MCF 10A (cell line): Measurements from ENCODE around the gene APBA2. TPM values are rescaled to one million over a fixed set of nuclear protein-coding genes. Genes with fewer than 3 reads are reported as not detected.
"Not testable (repeated sequence)": the region's sequence is repeated elsewhere in the genome, so short reads cannot be mapped to it uniquely, and the experiment has no call there.

Source experiments
- BruUV-seq: library from RNA; stranded (reverse); fragments of 400-500 nt; replicated peaks from 2 replicates; lab custom pipeline; 2021; lab: Mats Ljungman, UMichigan
- CTCF ChIA-PET: fragments of 300-600 bp; sonication (Branson Sonifier 250); formaldehyde crosslinking; extraction: SDS; loops from one replicate; lab custom pipeline; 2021; ENCODE audit warnings: antibody characterized with exemption, inconsistent platforms; lab: Yijun Ruan, JAX
- POLR2A ChIA-PET: fragments of 300-600, 350-650 bp; sonication (Branson Sonifier 250); formaldehyde crosslinking; extraction: SDS; loops from one replicate; lab custom pipeline; 2020; ENCODE audit warnings: antibody characterized with exemption, inconsistent platforms; lab: Yijun Ruan, JAX
- DNase-seq: peaks from one replicate; pipeline ENCODE4 v3.0.0-alpha.2; 2018; ENCODE audit not compliant: unreplicated experiment
- H3K27ac Mint-ChIP-seq: one replicate; pipeline ENCODE4 v1.8.0; 2022; ENCODE audit warnings: mild to moderate bottlenecking, low read depth, mixed read lengths; ENCODE audit not compliant: unreplicated experiment
- H3K27me3 Mint-ChIP-seq: one replicate; pipeline ENCODE4 v1.8.0; 2022; ENCODE audit warnings: mixed read lengths; ENCODE audit not compliant: insufficient read depth, unreplicated experiment
- H3K36me3 Mint-ChIP-seq: one replicate; pipeline ENCODE4 v1.8.0; 2022; ENCODE audit warnings: mild to moderate bottlenecking, moderate library complexity, mixed read lengths; ENCODE audit not compliant: insufficient read depth, unreplicated experiment
- H3K4me1 Mint-ChIP-seq: one replicate; pipeline ENCODE4 v1.8.0; 2022; ENCODE audit warnings: mixed read lengths; ENCODE audit not compliant: insufficient read depth, unreplicated experiment
- H3K4me3 Mint-ChIP-seq: one replicate; pipeline ENCODE4 v1.8.0; 2022; ENCODE audit warnings: mild to moderate bottlenecking, moderate library complexity, mixed read lengths; ENCODE audit not compliant: unreplicated experiment
- H3K9me3 Mint-ChIP-seq: one replicate; pipeline ENCODE4 v1.8.0; 2022; ENCODE audit warnings: mixed read lengths; ENCODE audit not compliant: unreplicated experiment
- intact Hi-C: fragments of 100-400 bp; cut with micrococcal nuclease; formaldehyde crosslinking; loops from 2 replicates; pipeline ENCODE4 v1.14.1; 2022
- total RNA-seq: library from RNA; stranded (reverse); gene quantifications from 2 replicates; pipeline ENCODE4 v1.2.3, GENCODE V29; 2022
- TF ChIP-seq, protein P1 (sequence below): fragments of 200-600 bp; IDR thresholded peaks from one replicate; pipeline ENCODE4 v1.8.0; 2022; ENCODE audit warnings: antibody characterized with exemption, mild to moderate bottlenecking; ENCODE audit not compliant: unreplicated experiment

APBA2 gene
- total RNA-seq, 1 experiment from 2014 or later = not detected

DNA sequence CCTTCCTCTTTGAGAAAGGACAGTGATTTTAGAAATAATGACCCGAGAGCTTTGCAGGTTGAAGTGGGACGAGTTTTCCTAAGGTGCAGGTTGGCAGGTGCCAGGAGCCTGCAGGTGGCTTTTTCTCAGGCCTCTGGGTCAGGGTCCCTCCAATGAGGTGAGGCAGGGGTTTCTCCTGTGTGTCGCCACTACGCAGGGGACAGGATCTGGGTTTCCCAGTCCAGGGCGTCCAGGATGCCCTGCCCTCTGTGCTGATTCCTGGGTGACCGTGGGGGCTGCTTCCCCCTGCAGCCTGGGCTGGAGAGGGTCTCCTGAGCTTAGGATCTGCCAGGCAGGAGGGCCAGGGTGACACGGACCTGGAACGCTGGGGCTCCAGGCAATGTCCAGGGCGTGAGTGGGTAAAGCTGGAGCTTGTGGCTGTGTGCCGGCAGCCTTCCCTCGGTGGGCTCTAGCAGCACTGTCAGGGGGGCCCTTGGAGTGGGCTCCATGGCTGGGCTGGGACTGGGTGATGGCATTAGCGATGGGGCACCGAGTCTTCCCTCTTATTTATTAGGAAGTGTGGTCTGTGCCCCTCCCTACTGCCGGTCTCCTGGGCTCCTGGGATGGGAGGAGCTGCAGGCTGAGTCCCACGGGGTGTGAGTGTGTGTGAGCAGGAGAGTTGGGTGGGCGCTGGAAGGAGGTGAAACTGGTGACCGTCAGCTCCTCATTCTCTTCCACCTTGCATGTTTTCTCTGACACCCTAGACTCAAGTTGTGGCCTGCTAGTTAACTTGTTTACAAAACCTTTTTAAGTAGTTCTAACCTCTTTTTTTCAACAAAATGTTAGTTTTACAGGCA, 1.8 kb downstream of the APBA2 start:
- H3K27ac Mint-ChIP-seq = no peak overlapping the region
- no TSS peak for BruUV-seq
- H3K9me3 Mint-ChIP-seq = no peaks in the 10 kb centered on the region
- H3K27me3 Mint-ChIP-seq = no peaks in the 10 kb centered on the region
- CTCF ChIA-PET = interaction anchor here (0.5 kb wide), 1 partner anchor 212 kb away, joined by 3 read pairs; no protein-coding TSS in a partner anchor
- no peak for DNase-seq
- H3K4me1 Mint-ChIP-seq = no peaks in the 10 kb centered on the region
- POLR2A ChIA-PET = interaction anchor here (0.7 kb wide), 1 partner anchor 15 kb away, joined by 3 read pairs; no protein-coding TSS in a partner anchor
- H3K36me3 Mint-ChIP-seq = peaks cover 6% of the 10 kb centered on the region
- no peak overlapping the region for H3K4me3 Mint-ChIP-seq
- TF ChIP-seq, protein P1, sequence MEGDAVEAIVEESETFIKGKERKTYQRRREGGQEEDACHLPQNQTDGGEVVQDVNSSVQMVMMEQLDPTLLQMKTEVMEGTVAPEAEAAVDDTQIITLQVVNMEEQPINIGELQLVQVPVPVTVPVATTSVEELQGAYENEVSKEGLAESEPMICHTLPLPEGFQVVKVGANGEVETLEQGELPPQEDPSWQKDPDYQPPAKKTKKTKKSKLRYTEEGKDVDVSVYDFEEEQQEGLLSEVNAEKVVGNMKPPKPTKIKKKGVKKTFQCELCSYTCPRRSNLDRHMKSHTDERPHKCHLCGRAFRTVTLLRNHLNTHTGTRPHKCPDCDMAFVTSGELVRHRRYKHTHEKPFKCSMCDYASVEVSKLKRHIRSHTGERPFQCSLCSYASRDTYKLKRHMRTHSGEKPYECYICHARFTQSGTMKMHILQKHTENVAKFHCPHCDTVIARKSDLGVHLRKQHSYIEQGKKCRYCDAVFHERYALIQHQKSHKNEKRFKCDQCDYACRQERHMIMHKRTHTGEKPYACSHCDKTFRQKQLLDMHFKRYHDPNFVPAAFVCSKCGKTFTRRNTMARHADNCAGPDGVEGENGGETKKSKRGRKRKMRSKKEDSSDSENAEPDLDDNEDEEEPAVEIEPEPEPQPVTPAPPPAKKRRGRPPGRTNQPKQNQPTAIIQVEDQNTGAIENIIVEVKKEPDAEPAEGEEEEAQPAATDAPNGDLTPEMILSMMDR = no peak
- intact Hi-C loops = no loop called here

DNA sequence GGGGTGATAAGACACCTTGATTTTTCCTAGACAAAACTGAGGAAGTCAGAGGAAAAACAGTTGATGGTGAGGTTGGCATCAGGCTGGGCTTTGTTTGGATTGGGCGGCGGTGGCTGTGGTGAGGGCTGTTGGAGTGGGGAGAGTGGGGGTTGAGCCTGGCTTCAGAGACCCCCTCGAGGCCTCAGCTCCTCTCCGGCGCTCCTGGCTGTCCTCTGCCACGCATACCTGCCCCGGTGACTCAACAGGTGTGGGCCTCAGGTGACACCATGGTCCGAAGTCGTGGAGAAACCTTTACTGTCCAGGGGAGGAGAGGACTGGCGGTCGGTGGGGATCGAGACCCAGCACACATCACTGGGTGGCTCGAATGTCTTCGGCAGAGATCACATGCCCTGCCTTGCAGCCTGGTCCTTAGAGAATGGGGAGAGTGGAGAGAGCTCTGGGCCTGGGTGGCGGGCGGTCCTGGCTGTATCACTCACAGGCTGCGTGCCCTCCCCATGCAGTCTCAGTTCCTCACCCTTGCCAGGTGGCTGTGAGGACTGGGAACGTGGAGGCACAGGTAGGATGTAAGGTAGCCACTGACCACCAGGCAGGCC, 2.6 kb downstream of the APBA2 start:
- intact Hi-C loops = no loop called here
- Mint-ChIP-seq H3K4me1 (no peaks in the 10 kb centered on the region), H3K9me3 (no peaks in the 10 kb centered on the region), H3K36me3 (peaks cover 6% of the 10 kb centered on the region), H3K27ac (no peak overlapping the region), H3K27me3 (no peaks in the 10 kb centered on the region), H3K4me3 (no peak overlapping the region)
- ChIA-PET CTCF (interaction anchor here (0.7 kb wide), 1 partner anchor 435 kb away, joined by 3 read pairs; no protein-coding TSS in a partner anchor), POLR2A (no interaction called here)
- BruUV-seq = no TSS peak
- TF ChIP-seq, protein P1 = no peak
- no peak for DNase-seq

GRCh38 chr15:28888900-28889299, 3.1 kb downstream of the APBA2 start:
- Mint-ChIP-seq H3K9me3 (no peaks in the 10 kb centered on the region), H3K36me3 (peaks cover 6% of the 10 kb centered on the region), H3K4me3 (no peak overlapping the region), H3K27me3 (no peaks in the 10 kb centered on the region), H3K27ac (no peak overlapping the region), H3K4me1 (no peaks in the 10 kb centered on the region)
- intact Hi-C loops = no loop called here
- no peak for DNase-seq
- TF ChIP-seq, protein P1 = no peak
- POLR2A ChIA-PET = no interaction called here
- CTCF ChIA-PET = interaction anchor here (0.7 kb wide), 1 partner anchor 434 kb away, joined by 3 read pairs; no protein-coding TSS in a partner anchor
- BruUV-seq = no TSS peak

DNA sequence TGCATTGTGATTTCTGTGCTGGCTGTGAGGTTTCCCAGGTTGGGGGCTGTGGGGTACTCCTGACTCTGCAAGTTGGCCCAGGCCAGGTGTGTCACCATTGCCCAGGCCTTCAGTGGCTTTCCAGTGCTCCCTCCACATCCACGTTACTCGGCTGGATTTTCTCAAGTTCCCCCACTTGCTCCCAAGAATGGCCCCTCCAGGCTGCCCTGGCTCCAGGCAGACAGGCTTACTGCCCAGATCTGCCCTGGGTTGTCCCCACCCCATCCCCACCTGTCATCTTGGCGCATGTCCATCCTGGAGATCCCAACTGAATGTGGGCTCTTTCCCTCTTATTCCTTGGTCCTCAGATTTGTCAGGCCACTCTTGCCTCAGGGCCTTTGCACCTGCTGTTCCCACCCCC, 3.6 kb downstream of the APBA2 start:
- Mint-ChIP-seq H3K27me3 (no peaks in the 10 kb centered on the region), H3K4me1 (no peaks in the 10 kb centered on the region), H3K36me3 (peaks cover 6% of the 10 kb centered on the region), H3K4me3 (no peak overlapping the region), H3K27ac (no peak overlapping the region), H3K9me3 (no peaks in the 10 kb centered on the region)
- ChIA-PET POLR2A (no interaction called here), CTCF (no interaction called here)
- no peak for DNase-seq
- intact Hi-C loops = no loop called here
- BruUV-seq = no TSS peak
- TF ChIP-seq, protein P1 = no peak

DNA sequence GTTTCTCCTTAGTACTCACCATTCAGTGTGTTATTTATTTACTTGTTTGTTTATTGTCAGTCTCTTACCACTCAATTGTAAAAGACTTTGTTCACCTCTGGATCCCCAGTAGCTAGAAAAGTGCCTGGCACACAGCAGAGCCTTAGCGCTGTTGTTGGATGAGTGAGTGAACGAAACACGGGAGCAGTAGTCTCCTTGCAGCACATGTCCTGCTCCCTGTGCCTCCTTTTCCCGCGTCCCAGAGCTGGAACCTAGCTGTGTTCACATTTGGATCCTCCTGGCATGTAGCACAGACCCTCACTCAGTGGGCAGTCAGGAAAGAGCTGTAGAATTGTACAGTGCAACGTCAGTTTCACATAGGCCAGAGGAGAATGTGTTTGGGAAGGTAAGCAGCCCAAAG, 4.1 kb downstream of the APBA2 start:
- BruUV-seq, H3K9me3 Mint-ChIP-seq, H3K4me3 Mint-ChIP-seq, POLR2A ChIA-PET, H3K4me1 Mint-ChIP-seq, H3K36me3 Mint-ChIP-seq, CTCF ChIA-PET, DNase-seq, H3K27me3 Mint-ChIP-seq, H3K27ac Mint-ChIP-seq, intact Hi-C loops: not testable (repeated sequence)

DNA sequence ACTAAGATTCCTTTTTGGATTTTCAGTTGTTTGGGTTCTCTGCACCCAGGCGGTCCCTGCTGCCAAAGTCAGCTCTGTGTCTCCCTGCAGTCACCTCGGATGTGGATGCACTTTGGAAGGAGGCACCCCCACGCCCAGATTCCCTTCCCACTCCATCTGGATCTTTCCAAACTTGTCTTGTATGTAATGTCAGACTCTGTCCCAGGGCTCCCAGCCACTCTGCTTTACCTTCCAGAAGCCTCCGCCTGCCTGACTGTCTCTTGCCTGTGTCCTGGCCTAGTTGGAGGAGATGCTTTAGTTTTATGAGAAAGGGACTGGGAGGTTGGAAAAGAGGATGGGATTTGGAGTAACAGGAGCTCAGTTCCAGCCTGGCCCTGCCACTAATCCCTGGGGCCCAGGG, 4.5 kb downstream of the APBA2 start:
- POLR2A ChIA-PET = interaction anchor here (0.7 kb wide), 1 partner anchor 569 kb away, joined by 4 read pairs; no protein-coding TSS in a partner anchor
- H3K27me3 Mint-ChIP-seq, H3K36me3 Mint-ChIP-seq, H3K4me3 Mint-ChIP-seq, H3K9me3 Mint-ChIP-seq, H3K4me1 Mint-ChIP-seq, DNase-seq, intact Hi-C loops, BruUV-seq, CTCF ChIA-PET, H3K27ac Mint-ChIP-seq: not testable (repeated sequence)
